HG02943 (cell line): ENCODE data around the gene METRN.

Experiments
- ATAC-seq: cut with Tn5 transposase; IDR thresholded peaks from one replicate; pipeline ENCODE4 v1.9.1; 2021; ENCODE audit warnings: mild to moderate bottlenecking, low read depth, moderate library complexity; ENCODE audit not compliant: unreplicated experiment

Gene METRN

DNA sequence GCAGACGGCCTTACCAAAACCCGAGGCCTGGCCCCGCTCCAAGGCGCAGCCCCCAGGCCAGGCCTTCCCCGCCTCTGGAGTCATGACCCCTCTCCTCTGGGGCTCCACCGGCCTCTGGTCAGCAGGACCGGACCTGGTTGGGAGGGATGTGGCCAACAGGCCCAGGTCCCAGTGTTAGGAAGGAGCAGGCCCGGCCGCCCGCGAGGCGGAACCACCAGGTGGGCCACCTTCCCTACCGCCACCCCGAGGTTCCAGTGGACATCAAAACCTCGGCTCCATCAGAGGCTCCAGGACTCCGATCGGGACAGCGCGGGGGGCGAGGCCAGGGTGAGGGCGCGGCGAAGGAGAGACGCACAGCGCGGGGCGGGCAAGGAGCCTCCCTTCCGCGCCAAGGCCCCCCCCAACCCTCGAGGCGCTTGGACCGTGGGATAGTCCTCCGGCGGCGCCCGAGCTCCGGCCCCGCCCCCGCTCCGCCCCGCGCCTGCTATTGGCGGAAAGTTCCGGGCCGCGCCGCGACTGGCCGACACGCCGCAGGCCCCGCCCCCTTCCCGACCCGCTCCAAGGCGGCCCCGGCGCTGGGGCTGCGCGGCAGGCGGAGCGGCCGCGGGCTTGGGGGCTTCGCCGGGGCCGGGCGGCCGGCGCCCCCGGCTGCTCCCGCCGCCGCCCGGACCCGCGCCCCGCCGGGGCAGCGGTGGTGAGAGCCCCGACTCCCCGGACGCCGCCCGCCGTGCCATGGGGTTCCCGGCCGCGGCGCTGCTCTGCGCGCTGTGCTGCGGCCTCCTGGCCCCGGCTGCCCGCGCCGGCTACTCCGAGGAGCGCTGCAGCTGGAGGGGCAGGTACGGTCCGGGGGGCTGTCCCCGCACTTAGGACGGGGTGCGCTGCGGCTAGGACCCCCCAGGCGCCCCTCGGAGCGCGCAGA lies at the start of gene METRN:
METRN (plus strand) TSS at position 561 of the 919 bp plus-strand sequence; CDS start at position 733, 172 bp downstream.
- ATAC-seq: no peak

DNA sequence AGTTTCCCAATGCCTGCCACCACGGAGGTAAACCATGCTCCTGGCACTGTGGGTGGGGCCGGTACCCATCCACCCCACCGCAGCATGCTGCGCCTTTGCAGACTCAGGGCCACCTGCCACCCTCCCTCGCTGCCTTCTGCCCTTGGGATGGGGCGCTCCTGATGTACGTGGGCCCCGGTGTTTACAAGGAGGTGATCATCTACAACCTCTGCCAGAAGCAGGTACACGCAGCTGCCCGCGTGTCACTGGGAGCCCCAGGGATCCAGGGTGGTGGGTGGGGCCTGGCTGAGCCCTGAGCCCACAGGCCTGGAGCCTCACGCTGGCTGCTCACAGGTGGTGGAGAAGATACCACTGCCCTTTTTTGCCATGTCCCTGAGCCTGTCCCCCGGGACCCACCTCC lies 48.3 kb upstream of the METRN start:
- no peak for ATAC-seq

- ATAC-seq: no peak
Observed at GRCh38 chr16:667113-667779, 47.7 kb upstream of the METRN start.

DNA sequence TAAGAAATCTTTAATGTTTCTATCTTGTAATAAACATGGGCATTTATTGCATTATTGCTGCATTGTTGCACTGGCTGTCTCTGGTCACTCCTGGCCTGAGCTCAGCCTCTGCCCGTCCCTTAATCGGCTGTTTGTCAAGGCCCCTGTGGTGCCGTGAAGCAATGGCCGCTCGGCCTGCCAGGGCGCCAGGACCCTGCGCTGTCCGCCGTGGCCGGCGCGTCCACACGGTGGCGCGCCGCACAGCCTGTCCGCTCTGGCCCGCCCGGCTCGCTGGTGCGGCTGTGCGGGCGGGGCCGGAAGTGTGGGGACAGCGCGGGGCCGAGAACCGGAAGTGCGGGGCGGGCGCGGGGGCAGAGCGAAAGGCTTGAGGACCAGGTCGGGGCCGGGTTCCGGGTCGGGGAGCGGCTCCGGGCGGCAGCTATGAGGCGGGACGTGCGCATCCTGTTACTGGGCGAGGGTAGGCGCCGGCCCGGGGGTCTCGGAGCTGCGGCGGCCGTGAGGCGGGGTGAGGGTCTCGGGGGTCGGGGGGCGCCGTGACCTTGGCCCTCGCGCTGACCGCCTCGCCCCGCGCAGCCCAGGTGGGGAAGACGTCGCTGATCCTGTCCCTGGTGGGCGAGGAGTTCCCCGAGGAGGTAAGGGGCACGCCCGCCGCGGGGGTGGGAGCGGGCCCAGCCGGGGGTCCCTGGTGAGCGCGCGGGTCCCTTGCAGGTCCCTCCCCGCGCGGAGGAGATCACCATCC lies 47.0 kb upstream of the METRN start, which contains the start of gene RHOT2:
RHOT2 (plus strand) TSS at position 353 of the 739 bp plus-strand sequence; CDS start at position 421, 68 bp downstream.
- ATAC-seq: no peak

GRCh38 chr16:668519-669171 lies 46.3 kb upstream of the METRN start:
- ATAC-seq: no peak

DNA sequence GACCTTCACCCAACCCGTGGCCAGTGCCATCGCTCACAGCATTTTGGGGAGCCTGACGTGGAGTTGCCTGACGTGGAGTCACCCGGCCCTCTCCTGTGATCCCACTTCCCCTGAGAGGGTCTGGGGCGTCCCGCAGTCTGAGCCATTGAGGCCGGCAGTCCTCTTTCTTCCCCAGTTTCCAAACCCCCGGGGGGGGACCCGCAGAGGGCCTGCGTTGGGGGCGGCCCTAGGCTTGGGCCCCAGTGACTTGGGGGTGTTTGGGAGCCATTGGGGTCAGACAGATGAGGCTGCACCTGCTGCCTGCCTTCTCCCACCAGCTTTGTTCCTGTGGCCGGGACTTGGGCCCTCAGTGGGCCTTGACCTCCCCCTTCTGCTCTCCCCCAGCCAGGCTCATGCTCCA lies 45.3 kb upstream of the METRN start:
- ATAC-seq: no peak

GRCh38 chr16:670485-671352 lies 44.2 kb upstream of the METRN start:
- ATAC-seq: no peak

DNA sequence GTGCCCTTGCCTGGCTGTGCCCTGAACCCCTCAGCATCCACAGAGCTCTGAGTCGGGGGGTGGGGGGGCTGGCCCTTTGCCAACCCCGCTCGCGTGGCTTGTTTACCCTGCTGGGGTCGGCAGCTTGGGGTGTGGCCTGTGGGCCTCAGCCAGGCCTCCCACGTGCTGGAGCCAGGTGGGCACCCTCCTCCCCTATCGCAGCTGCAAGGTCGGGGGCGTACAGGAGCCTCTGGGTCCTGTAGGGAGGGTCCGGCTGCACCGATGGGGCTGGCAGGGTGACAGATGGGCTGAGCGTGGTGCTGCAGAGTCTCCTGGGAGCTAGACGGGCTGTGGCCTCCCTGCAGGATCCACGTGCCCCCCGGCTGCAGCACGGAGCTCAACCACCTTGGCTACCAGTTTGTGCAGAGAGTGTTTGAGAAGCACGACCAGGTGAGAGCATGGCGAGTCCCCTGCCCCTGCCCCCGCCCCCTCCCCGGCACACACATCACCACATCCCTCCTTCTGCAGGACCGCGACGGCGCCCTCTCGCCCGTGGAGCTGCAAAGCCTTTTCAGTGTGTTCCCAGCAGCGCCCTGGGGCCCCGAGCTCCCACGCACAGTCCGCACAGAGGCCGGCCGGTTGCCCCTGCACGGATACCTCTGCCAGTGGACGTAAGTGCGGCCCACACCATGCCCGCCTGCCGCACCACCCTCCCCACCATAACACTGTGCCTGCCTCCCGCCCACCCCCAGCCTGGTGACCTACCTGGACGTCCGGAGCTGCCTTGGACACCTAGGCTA lies 43.4 kb upstream of the METRN start:
- ATAC-seq: no peak

DNA sequence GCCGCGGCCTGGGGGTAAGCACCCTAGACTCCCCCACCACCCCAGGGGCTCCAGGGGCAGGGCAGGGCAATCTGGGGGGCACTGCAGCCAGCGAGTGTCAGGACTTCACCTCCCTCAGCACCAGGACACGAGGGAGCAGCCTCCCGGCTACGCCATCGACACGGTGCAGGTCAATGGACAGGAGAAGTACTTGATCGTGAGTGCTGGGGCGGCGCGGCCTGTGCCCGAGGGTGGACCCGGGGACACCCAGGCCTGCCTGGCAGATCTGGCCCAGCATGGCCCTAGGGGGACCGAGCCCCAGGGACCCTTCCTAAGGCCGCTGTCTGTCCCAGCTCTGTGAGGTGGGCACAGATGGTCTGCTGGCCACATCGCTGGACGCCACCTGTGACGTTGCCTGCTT lies 42.5 kb upstream of the METRN start:
- ATAC-seq: no peak

GRCh38 chr16:672851-673250 lies 42.1 kb upstream of the METRN start:
- no peak for ATAC-seq

DNA sequence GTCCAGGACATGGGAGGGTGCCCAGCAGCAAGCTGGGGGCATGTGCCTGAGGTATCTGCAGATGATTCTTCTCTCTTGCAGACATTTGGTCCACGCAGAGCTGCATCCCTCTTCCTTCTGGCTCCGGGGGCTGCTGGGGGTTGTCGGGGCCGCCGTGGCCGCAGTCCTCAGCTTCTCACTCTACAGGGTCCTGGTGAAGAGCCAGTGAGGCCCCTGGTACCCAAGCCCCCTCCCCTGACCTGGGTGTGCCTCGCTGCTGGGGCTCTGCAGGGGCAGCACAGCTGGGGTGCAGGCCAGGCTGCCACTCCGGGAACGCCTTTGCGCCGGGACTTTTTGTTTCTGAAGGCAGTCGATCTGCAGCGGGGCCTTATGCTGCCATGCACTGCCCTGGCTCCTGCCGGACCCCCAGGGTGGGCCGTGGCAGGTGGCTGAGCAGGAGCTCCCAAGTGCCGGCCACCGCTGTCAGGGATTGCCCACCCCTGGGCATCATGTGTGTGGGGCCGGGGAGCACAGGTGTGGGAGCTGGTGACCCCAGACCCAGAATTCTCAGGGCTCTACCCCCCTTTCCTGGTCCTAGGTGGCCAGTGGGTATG lies 41.4 kb upstream of the METRN start:
- no peak for ATAC-seq

DNA sequence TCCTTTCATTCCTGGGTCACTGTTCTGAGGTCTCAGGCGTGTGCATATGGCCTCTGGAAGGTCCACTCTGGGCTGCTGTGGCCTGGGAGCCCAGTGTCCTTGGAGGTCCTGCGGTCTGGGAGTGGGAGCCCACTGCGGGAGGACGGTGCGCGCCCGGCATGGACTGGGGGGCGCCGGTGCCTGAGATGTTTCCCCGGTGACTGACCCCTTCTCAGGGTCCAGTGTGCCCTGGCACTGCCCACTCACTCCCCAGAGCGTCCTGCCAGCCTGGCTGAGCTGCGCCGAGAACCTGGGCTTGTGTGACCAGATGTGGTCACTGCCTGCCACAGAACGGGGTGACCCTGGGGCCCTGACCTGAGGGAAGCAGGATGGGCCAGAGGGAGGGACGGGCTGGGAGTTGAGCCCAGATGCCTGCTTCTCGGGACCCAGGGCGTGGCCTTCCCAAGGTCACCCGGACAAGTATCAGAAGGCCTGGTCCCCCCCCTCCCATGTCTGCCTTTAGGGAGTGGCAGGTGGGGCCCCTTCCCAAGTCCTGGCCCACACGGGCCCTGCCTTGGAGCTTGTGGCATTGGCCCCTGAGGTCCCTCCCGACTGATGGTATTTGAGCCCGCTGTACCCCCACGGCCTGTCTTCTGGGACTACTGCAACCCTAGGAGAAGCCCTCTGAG lies 40.6 kb upstream of the METRN start:
- no peak for ATAC-seq

- ATAC-seq: no peak
Observed at GRCh38 chr16:674968-675883, 39.7 kb upstream of the METRN start, which contains the start of gene RHBDL1. TSS of gene RHBDL1 (plus strand) at chr16:675671. CDS start at chr16:675791, 120 bp downstream.

GRCh38 chr16:675884-676564 lies 38.9 kb upstream of the METRN start:
- ATAC-seq: no peak

DNA sequence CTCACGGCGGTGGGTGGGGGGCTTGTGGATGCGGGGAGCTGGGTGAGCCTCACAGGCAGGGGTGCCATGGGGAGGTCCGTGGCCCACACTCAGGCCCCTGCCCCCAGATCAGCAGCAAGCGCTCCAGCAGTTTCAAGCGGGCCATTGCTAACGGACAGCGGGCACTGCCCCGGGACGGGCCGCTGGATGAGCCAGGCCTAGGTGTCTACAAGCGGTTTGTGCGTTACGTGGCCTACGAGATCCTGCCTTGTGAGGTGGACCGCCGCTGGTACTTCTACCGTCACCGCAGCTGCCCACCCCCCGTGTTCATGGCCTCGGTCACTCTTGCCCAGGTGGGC lies 38.4 kb upstream of the METRN start:
- ATAC-seq: no peak

- no peak for ATAC-seq
Observed at GRCh38 chr16:676913-677312, 38.0 kb upstream of the METRN start.
